ENCODE data around the gene CAMK4.
"Not testable (repeated sequence)": the region's sequence is repeated elsewhere in the genome, so short reads cannot be mapped to it uniquely, and the experiment has no call there.

The CAMK4 gene

GRCh38 chr5:111379391-111379816 is 155.2 kb downstream of the CAMK4 start:
- no peak overlapping the region for H3K4me3 ChIP-seq (ENCODE audit: low read depth, low read length)

- H3K4me3 ChIP-seq (ENCODE audit: low read depth, low read length) = no peak overlapping the region
Measured at GRCh38 chr5:111383288-111383970, 159.2 kb downstream of the CAMK4 start.

GRCh38 chr5:111384220-111384619 is 160.0 kb downstream of the CAMK4 start:
- H3K4me3 ChIP-seq (ENCODE audit: low read depth, low read length) = no peak overlapping the region

- H3K4me3 ChIP-seq (ENCODE audit: low read depth, low read length) = no peak overlapping the region
Measured at GRCh38 chr5:111385051-111385450, 160.9 kb downstream of the CAMK4 start.

GRCh38 chr5:111385970-111386831 is 162.0 kb downstream of the CAMK4 start:
- H3K4me3 ChIP-seq (ENCODE audit: low read depth, low read length) = no peak overlapping the region

- H3K4me3 ChIP-seq (ENCODE audit: low read depth, low read length) = no peak overlapping the region
Measured at GRCh38 chr5:111386832-111387162, 162.6 kb downstream of the CAMK4 start.

GRCh38 chr5:111387361-111387760 is 163.2 kb downstream of the CAMK4 start:
- no peak overlapping the region for H3K4me3 ChIP-seq (ENCODE audit: low read depth, low read length)

- no peak overlapping the region for H3K4me3 ChIP-seq (ENCODE audit: low read depth, low read length)
Measured at GRCh38 chr5:111389390-111390082, 165.4 kb downstream of the CAMK4 start.

GRCh38 chr5:111392181-111392580 is 168.0 kb downstream of the CAMK4 start:
- no peak overlapping the region for H3K4me3 ChIP-seq (ENCODE audit: low read depth, low read length)

GRCh38 chr5:111394586-111394985 is 170.4 kb downstream of the CAMK4 start:
- no peak overlapping the region for H3K4me3 ChIP-seq (ENCODE audit: low read depth, low read length)

- H3K4me3 ChIP-seq (ENCODE audit: low read depth, low read length) = no peak overlapping the region
Measured at GRCh38 chr5:111398013-111398412, 173.8 kb downstream of the CAMK4 start.

- no peak overlapping the region for H3K4me3 ChIP-seq (ENCODE audit: low read depth, low read length)
Measured at GRCh38 chr5:111399113-111399512, 174.9 kb downstream of the CAMK4 start.

GRCh38 chr5:111401906-111402305 is 177.7 kb downstream of the CAMK4 start:
- H3K4me3 ChIP-seq (ENCODE audit: low read depth, low read length) = no peak overlapping the region

- no peak overlapping the region for H3K4me3 ChIP-seq (ENCODE audit: low read depth, low read length)
Measured at GRCh38 chr5:111404270-111404769, 180.1 kb downstream of the CAMK4 start.

- no peak overlapping the region for H3K4me3 ChIP-seq (ENCODE audit: low read depth, low read length)
Measured at GRCh38 chr5:111407562-111407961, 183.4 kb downstream of the CAMK4 start.

GRCh38 chr5:111408817-111409216 is 184.6 kb downstream of the CAMK4 start:
- H3K4me3 ChIP-seq (ENCODE audit: low read depth, low read length) = no peak overlapping the region

- not testable (repeated sequence) for H3K4me3 ChIP-seq (ENCODE audit: low read depth, low read length)
Measured at GRCh38 chr5:111409266-111409665, 185.1 kb downstream of the CAMK4 start.

GRCh38 chr5:111410067-111410466 is 185.9 kb downstream of the CAMK4 start:
- not testable (repeated sequence) for H3K4me3 ChIP-seq (ENCODE audit: low read depth, low read length)

GRCh38 chr5:111411301-111411700 is 187.1 kb downstream of the CAMK4 start:
- H3K4me3 ChIP-seq (ENCODE audit: low read depth, low read length) = no peak overlapping the region

- no peak overlapping the region for H3K4me3 ChIP-seq (ENCODE audit: low read depth, low read length)
Measured at GRCh38 chr5:111412593-111412992, 188.4 kb downstream of the CAMK4 start.

GRCh38 chr5:111415053-111415452 is 190.9 kb downstream of the CAMK4 start:
- no peak overlapping the region for H3K4me3 ChIP-seq (ENCODE audit: low read depth, low read length)

GRCh38 chr5:111422245-111422644 is 198.1 kb downstream of the CAMK4 start:
- H3K4me3 ChIP-seq (ENCODE audit: low read depth, low read length) = no peak overlapping the region

Measured in iPS-11a (cell line).